Upper lobe of left lung (tissue), 6 donors: Measurements from ENCODE around the gene OGFOD3. TPM values are rescaled to one million over a fixed set of nuclear protein-coding genes. Genes with fewer than 3 reads are reported as not detected.
"Not testable (repeated sequence)": the region's sequence is repeated elsewhere in the genome, so short reads cannot be mapped to it uniquely, and the experiment has no call there.

Source experiments
- ATAC-seq, 2 donors: fragments of 200-7000 bp; cut with Tn5 transposase; one replicate each; pipeline ENCODE4 v1.9.1; 2022; ENCODE audit warnings: mild to moderate bottlenecking in 2 of 2, moderate library complexity in 2 of 2; ENCODE audit not compliant: low FRiP score in 2 of 2
- DNase-seq, 2 donors: peaks; one replicate each; pipeline ENCODE4 v3.0.0-alpha.2; 2019 to 2020
- H3K27ac ChIP-seq, 4 donors: fragments of 200-600 bp; sonication (generic); one replicate each; pipeline ENCODE4 v1.5.1; 2016 to 2019
- H3K27me3 ChIP-seq, 4 donors: fragments of 200-600 bp; sonication (generic); one replicate each; pipeline ENCODE4 v1.5.1; 2017 to 2019
- H3K36me3 ChIP-seq, 4 donors: fragments of 200-600 bp; sonication (generic); one replicate each; pipeline ENCODE4 v1.5.1; 2016 to 2019
- H3K4me1 ChIP-seq, 4 donors: fragments of 200-600 bp; sonication (generic); one replicate each; pipeline ENCODE4 v1.5.1; 2018 to 2019
- H3K4me3 ChIP-seq, 4 donors: fragments of 200-600 bp; sonication (generic); one replicate each; pipeline ENCODE4 v1.5.1; 2017 to 2019; ENCODE audit warnings: mild to moderate bottlenecking in 2 of 4, moderate library complexity in 1 of 4
- H3K9me3 ChIP-seq, 4 donors: fragments of 200-600 bp; sonication (generic); one replicate each; pipeline ENCODE4 v1.5.1; 2018 to 2019
- EP300 ChIP-seq, 4 donors: sonication (generic); formaldehyde crosslinking; IDR thresholded peaks; one replicate each; pipeline ENCODE4 v1.5.1; 2017; ENCODE audit warnings: antibody characterized with exemption in 4 of 4, control low read depth in 2 of 4
- POLR2A ChIP-seq, 4 donors: fragments of 450-650 bp; IDR thresholded peaks; one replicate each; pipeline ENCODE4 v1.5.1; 2016 to 2017; ENCODE audit warnings: antibody characterized with exemption in 4 of 4, mild to moderate bottlenecking in 2 of 4
- POLR2AphosphoS5 ChIP-seq, 2 donors: sonication (generic); formaldehyde crosslinking; IDR thresholded peaks; one replicate each; pipeline ENCODE4 v1.5.1; 2017; ENCODE audit warnings: antibody characterized with exemption in 2 of 2
- WGBS, 2 donors: methylation state at CpG; one replicate each; pipeline ENCODE4 v1.1.5; 2017 to 2018; 5-methylcytosine and 5-hydroxymethylcytosine counted together
- total RNA-seq, 6 donors: library from RNA; depleted of rRNA in 4 of 6; stranded (reverse); fragments of >200 nt in 4 of 6; gene quantifications; one replicate each; pipeline versions ENCODE4 v1.1.0 to v1.2.1, GENCODE V29; 2016 to 2021
- TF ChIP-seq, protein P1 (sequence below), 6 experiments: fragments of 450-650 bp in 4 of 6; fragments of 200-600 bp in 2 of 6; sonication (generic) in 2 of 6; IDR thresholded peaks; one replicate each; pipeline ENCODE4 v1.5.1; 2016 to 2019; ENCODE audit warnings: antibody characterized with exemption in 6 of 6
- donor health status: DM: no; HTN: no; CAD: no; lungs with moderate emphysema.
- donor health status: DM: no; HTN: yes; CAD: no; lungs with severe emphysema.

OGFOD3 gene
- total RNA-seq, 6 donors from 2014 or later, result 20.0 to 76.9 (median 38.2) TPM

DNA sequence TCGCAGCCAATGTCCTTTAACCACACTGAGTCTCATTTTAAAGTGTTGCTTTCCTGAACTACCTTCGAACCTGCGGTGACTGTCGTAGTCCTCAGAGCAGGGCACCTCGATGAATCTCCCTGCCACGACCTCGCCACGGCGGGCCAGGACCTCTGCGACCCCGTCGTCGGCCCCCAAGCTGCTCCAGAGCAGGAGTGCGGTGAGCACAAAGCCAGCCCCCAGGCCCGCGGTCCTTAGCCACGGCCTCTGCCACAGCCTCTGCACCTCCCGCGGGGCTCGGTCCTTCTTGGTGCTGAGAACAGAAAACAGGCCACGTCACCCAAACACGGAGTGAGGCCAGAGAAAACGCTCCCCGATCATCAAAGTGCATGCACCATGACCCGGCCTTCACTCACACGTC is 3.0 kb downstream of the OGFOD3 start:
- Histone ChIP-seq H3K27me3 (no peaks in the 10 kb centered on the region), H3K36me3 (peaks cover 0 to 17% (median 0%) of the 10 kb centered on the region in 4 donors), H3K4me3 (no peak overlapping the region), H3K27ac (no peak overlapping the region), H3K9me3 (no peaks in the 10 kb centered on the region), H3K4me1 (peaks cover 19 to 26% (median 23%) of the 10 kb centered on the region in 4 donors)
- 94 to 95% methylated on average over 19 to 26 of the region's 26 CpGs for WGBS, 2 donors
- DNase-seq (peak in 1 of 2 donors; percentile 74), ATAC-seq (no peak)
- no peak for TF ChIP-seq POLR2A (IDR thresholded peaks at IDR 0.05)
- TF ChIP-seq, protein P1, sequence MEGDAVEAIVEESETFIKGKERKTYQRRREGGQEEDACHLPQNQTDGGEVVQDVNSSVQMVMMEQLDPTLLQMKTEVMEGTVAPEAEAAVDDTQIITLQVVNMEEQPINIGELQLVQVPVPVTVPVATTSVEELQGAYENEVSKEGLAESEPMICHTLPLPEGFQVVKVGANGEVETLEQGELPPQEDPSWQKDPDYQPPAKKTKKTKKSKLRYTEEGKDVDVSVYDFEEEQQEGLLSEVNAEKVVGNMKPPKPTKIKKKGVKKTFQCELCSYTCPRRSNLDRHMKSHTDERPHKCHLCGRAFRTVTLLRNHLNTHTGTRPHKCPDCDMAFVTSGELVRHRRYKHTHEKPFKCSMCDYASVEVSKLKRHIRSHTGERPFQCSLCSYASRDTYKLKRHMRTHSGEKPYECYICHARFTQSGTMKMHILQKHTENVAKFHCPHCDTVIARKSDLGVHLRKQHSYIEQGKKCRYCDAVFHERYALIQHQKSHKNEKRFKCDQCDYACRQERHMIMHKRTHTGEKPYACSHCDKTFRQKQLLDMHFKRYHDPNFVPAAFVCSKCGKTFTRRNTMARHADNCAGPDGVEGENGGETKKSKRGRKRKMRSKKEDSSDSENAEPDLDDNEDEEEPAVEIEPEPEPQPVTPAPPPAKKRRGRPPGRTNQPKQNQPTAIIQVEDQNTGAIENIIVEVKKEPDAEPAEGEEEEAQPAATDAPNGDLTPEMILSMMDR (IDR thresholded peaks at IDR 0.05), result no peak
- TF ChIP-seq EP300 (IDR thresholded peaks at IDR 0.05), result no peak
- TF ChIP-seq POLR2AphosphoS5 (IDR thresholded peaks at IDR 0.05), result no peak

DNA sequence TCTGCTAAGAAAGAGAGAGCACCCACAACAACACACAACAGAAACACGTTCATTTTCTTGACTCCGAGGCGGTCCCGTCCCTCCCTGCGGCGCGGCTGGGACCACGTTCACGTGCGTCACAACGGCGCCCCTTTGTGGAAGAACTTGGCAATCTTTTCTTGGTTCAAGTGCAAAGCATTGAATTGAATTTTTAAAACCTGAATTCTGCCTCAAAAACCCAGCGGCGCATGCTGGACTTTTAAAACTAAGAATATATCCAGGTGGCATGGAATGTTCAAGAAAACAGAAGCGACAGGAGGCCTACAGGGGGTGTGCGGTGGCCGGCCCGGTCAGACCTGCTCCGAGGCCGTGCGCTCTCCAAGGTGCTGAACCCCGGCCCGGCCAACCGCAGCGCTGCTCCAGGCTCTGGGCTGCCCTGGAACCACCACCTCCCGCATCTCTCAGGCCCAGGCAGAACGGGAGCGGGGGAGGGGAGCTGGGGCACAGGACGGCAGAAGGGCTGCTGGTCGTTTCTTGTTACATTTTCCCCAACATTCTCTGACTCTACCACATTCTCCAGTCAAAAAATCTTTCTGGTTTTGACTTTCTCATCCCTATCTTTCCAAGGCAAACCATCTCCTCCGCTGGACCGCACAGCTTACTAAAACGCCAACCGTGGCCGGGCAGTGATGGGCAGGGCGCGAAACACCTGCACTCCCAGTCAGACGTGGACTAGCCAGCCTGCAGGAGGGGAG is 3.7 kb downstream of the OGFOD3 start:
- H3K4me3 ChIP-seq, result no peak overlapping the region
- peaks cover 15 to 25% (median 20%) of the 10 kb centered on the region in 4 donors for H3K4me1 ChIP-seq
- H3K9me3 ChIP-seq, result no peaks in the 10 kb centered on the region
- peaks cover 0 to 15% (median 1%) of the 10 kb centered on the region in 4 donors for H3K36me3 ChIP-seq
- 33 to 37% methylated on average over 36 to 37 of the region's 38 CpGs for WGBS, 2 donors
- no peaks in the 10 kb centered on the region for H3K27me3 ChIP-seq
- peak; percentile 78 to 85 for ATAC-seq
- peak in 1 of 4 donors; percentile 22 for TF ChIP-seq POLR2A (IDR thresholded peaks at IDR 0.05)
- no peak for TF ChIP-seq EP300 (IDR thresholded peaks at IDR 0.05)
- TF ChIP-seq, protein P1 (IDR thresholded peaks at IDR 0.05), result peak; percentile 45 to 70 (median 51)
- TF ChIP-seq POLR2AphosphoS5 (IDR thresholded peaks at IDR 0.05), result no peak
- H3K27ac ChIP-seq, result no peak overlapping the region
- peak; percentile 65 to 94 for DNase-seq

DNA sequence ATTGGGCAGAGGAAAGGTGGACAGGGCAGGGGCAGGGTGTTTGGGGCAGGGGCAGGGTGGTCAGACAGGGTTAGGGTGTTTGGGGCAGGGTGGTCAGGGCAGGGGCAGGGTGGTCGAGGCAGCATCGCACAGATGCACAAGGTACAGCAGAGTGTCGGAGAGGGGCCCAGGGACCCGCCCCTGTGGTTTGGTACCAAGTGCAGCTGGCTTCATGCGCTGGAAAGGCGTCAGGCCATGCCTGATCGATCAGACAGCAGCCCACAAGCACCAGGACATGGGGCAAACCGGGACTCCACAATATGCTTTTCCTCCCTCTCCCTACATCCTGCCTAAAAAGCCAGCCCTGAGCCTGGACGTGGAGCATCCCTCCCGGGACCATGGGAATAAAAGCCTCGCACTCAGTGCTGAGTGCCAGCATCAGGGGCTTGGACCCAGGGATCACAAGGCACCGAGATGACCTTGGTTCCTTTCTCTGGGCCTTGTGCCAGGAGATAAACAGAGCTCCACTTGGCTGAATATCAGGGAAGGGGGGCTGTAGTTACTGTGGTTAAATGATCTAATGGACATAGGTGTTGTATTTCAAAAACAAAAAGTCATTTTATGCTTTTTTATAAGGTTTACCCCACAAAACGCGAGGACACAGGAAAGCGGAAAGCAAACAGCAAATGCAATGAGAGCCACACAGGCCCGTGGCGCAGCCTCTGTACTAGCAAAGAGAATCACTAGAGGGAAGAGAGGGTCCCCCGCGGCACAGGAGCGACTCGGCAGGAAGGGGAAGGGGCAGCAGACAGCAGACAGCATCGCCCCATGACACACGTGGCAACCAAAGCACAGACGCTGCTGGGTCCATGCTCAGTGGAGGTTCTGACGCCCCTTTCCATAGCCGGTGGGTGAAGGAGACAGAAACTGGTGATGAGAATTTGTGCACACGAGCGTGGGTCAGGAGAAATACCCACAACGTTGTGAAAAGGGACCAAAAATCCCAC is 5.6 kb downstream of the OGFOD3 start:
- DNase-seq, result no peak
- TF ChIP-seq EP300 (IDR thresholded peaks at IDR 0.05) (no peak), POLR2AphosphoS5 (IDR thresholded peaks at IDR 0.05) (no peak), POLR2A (IDR thresholded peaks at IDR 0.05) (no peak)
- TF ChIP-seq, protein P1 (IDR thresholded peaks at IDR 0.05), result no peak

DNA sequence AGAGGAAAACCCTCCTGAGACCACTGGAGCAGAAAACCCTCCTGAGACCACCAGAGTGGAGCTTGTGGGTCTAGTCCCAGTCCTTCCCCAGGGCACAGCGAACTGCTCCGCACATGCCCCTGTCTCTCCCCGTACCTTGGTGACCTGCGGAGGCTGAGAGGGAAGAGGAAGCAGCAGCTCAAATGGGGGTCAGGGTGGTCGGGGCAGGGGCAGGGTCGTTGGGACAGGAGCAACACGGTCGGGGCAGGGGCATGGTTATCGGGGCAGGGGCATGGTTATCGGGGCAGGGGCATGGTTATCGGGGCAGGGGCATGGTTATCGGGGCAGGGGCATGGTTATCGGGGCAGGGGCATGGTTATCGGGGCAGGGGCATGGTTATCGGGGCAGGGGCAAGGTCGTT is 6.3 kb downstream of the OGFOD3 start:
- H3K27me3 ChIP-seq, H3K9me3 ChIP-seq, H3K4me1 ChIP-seq, H3K27ac ChIP-seq, DNase-seq, ATAC-seq, H3K4me3 ChIP-seq: not testable (repeated sequence)
- 89 to 94% methylated on average over 13 to 16 of the region's 16 CpGs for WGBS, 2 donors
- peaks cover 0 to 29% (median 7%) of the 10 kb centered on the region in 4 donors for H3K36me3 ChIP-seq

More for the DNA sequence above, 5.6 kb downstream of the OGFOD3 start:
- Histone ChIP-seq H3K9me3 (no peaks in the 10 kb centered on the region), H3K36me3 (peaks cover 0 to 29% (median 7%) of the 10 kb centered on the region in 4 donors), H3K4me1 (peaks cover 4 to 13% (median 9%) of the 10 kb centered on the region in 4 donors), H3K4me3 (no peak overlapping the region), H3K27ac (no peak overlapping the region), H3K27me3 (no peaks in the 10 kb centered on the region)
- ATAC-seq, result no peak
- WGBS, 2 donors, result 89 to 90% methylated on average over 29 of the region's 29 CpGs
